Thymus (tissue), 11 donors: Measurements from ENCODE around the gene GAREM2. TPM values are rescaled to one million over a fixed set of nuclear protein-coding genes. Genes with fewer than 3 reads are reported as not detected.
A peak's percentile ranks its signal among the peaks of the same experiment; 100 is the strongest.

ENCODE experiments used
- DNase-seq, 9 donors: peaks; one replicate each; pipeline ENCODE4 v3.0.0-alpha.2; 2013; ENCODE audit warnings: low spot score in 9 of 9, low read depth in 6 of 9, missing footprints in 1 of 9
- H3K27ac ChIP-seq, 2 donors: one replicate each; pipeline ENCODE4 v1.5.1; 2013; ENCODE audit warnings: control low read depth in 1 of 2, low read depth in 1 of 2, low read length in 1 of 2, mild to moderate bottlenecking in 1 of 2, moderate library complexity in 1 of 2
- H3K27me3 ChIP-seq, 2 donors: one replicate each; pipeline ENCODE4 v1.5.1; 2013; ENCODE audit warnings: low read length in 1 of 2; ENCODE audit not compliant: control insufficient read depth in 2 of 2, insufficient read depth in 1 of 2
- H3K36me3 ChIP-seq, 2 donors: one replicate each; pipeline ENCODE4 v1.5.1; 2013; ENCODE audit warnings: low read length in 1 of 2, mild to moderate bottlenecking in 1 of 2, moderate library complexity in 1 of 2; ENCODE audit not compliant: control insufficient read depth in 2 of 2, insufficient read depth in 2 of 2
- H3K4me1 ChIP-seq, 2 donors: one replicate each; pipeline ENCODE4 v1.5.1; 2013; ENCODE audit warnings: low read length in 2 of 2; ENCODE audit not compliant: control insufficient read depth in 2 of 2, insufficient read depth in 2 of 2
- H3K4me3 ChIP-seq, 2 donors: one replicate each; pipeline ENCODE4 v1.5.1; 2013; ENCODE audit warnings: low read length in 2 of 2, control low read depth in 1 of 2, mild to moderate bottlenecking in 1 of 2
- H3K9me3 ChIP-seq, 2 donors: one replicate each; pipeline ENCODE4 v1.5.1; 2013; ENCODE audit warnings: low read length in 1 of 2, mild to moderate bottlenecking in 1 of 2; ENCODE audit not compliant: control insufficient read depth in 2 of 2, insufficient read depth in 1 of 2
- whole genome bisulfite sequencing: extraction: QIAGEN DNeasy Blood & Tissue Kit; methylation state at CpG from one replicate; pipeline ENCODE4 v1.1.7; 2013; 5-methylcytosine and 5-hydroxymethylcytosine counted together
- polyA plus RNA-seq: library from polyadenylated mRNA; stranded (reverse); fragments of 200-250 nt; gene quantifications from one replicate; pipeline ENCODE4 v1.2.3, GENCODE V29; 2013
- total RNA-seq: library from RNA; stranded (reverse); fragments of 120-200 nt; gene quantifications from one replicate; pipeline ENCODE4 v1.2.4, GENCODE V29; 2013
- donor health status: healthy.

Gene GAREM2
- total and polyA plus RNA-seq, 2 donors = 0.59 to 0.71 TPM

DNA sequence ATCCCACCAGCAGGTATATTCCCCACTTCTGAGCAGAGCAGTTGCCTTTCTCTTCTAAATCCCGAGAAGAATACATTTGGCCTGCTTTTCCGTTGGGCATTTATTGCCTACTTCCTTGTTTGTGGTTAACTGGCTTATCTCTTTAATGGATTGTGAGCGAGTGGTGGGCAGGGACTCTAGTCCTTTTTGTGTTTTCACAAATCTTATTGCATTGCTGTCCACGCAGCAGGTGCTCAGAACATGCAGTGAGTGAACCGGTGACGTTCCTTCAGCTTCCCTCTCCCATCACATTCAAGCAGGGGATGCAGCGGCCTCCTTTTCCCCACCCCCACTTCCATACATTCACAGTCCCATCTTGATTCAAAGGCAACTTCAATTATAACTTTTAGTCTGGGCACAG is 28.9 kb upstream of the GAREM2 start:
- H3K4me1 ChIP-seq = no peaks in the 10 kb centered on the region
- no peak overlapping the region for H3K27ac ChIP-seq
- DNase-seq = no peak
- no peak overlapping the region for H3K4me3 ChIP-seq
- 66% methylated on average over 7 of the region's 7 CpGs for WGBS
- peaks cover 0 to 4% of the 10 kb centered on the region in 2 donors for H3K27me3 ChIP-seq
- H3K9me3 ChIP-seq = no peaks in the 10 kb centered on the region
- no peaks in the 10 kb centered on the region for H3K36me3 ChIP-seq

DNA sequence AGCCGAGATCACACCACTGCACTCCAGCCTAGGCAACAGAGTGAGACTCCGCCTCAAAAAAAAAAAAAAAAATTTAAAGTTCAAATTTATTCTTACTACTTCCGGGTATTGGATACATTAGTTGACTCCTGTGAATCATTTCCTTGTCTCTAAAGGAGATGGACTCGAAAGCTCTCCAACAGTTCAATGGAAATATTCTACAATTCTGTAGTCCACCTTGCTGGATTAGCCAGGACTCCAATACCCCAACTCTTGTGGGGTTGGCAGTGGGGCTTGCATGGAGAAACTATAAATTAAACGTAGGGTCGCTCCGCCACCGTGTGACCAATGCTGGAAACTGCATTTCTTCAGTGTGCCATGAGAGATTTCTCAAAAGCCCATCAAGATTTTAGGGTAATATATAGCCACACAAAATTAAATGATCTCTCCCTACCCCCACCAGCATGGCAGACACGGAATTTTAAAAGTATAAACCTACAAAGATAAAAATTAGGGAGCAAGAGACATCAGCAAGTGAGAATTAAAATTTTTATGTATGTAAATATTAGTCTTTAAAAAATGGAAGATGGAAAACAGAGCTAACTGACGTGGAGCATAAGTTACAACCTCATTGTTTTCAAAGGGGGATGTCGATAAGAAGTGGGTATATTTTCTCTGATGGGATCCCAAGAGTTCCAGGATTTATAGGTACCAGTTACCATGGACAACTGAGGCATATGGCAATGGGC is 27.8 kb upstream of the GAREM2 start:
- H3K4me3 ChIP-seq = no peak overlapping the region
- no peaks in the 10 kb centered on the region for H3K9me3 ChIP-seq
- DNase-seq = peak; percentile 19 to 74 (median 45)
- no peak overlapping the region for H3K27ac ChIP-seq
- H3K27me3 ChIP-seq = peaks cover 0 to 8% of the 10 kb centered on the region in 2 donors
- no peaks in the 10 kb centered on the region for H3K36me3 ChIP-seq
- no peaks in the 10 kb centered on the region for H3K4me1 ChIP-seq
- 36% methylated on average over 11 of the region's 11 CpGs for WGBS

DNA sequence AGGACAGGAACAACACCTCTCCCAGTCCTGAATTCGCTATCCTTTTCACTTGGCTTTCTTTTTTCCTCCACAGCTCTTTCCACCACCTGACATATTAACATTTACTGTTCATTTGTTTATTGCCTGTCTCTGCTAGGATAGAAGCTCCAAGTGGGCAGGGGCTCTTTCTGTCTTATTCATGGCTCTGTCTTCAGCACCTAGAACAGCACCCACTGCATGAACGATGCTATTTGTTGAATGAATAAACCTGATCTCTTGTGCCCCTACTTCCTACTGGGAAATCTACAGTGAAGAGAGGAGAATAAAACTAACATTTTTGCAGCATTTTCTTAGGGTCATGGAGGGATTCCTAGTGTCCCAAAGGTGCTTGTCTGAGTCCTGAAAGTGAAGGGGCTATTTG is 24.4 kb upstream of the GAREM2 start:
- no peak overlapping the region for H3K4me3 ChIP-seq
- 54% methylated on average over 2 of the region's 2 CpGs for WGBS
- peaks cover 0 to 11% of the 10 kb centered on the region in 2 donors for H3K27me3 ChIP-seq
- no peaks in the 10 kb centered on the region for H3K4me1 ChIP-seq
- H3K27ac ChIP-seq = no peak overlapping the region
- H3K36me3 ChIP-seq = no peaks in the 10 kb centered on the region
- no peaks in the 10 kb centered on the region for H3K9me3 ChIP-seq
- no peak for DNase-seq

DNA sequence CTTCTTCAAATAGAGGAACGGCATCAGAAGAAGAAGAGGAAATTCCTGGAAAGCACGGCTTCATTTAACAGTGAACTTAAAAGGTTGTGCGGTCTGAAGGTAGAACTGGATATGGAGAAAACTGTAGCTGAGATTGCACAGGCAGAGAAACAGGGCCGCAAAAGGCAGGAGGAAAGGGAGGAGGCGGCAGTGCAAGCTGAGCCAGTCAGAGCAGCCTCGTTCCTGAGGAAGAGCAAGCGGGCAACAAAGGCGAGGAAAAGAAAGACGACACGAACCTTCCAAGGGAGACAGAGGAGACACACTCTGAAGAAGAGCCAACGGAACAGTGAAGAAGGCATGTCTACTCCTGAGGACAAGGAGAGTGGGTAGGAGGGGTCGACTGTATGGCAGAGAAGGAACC is 22.6 kb upstream of the GAREM2 start:
- Histone ChIP-seq H3K27me3 (peaks cover 0 to 11% of the 10 kb centered on the region in 2 donors), H3K36me3 (no peaks in the 10 kb centered on the region), H3K4me1 (no peaks in the 10 kb centered on the region), H3K27ac (no peak overlapping the region), H3K9me3 (no peaks in the 10 kb centered on the region), H3K4me3 (no peak overlapping the region)
- WGBS = 86% methylated on average over 12 of the region's 12 CpGs
- DNase-seq = no peak

DNA sequence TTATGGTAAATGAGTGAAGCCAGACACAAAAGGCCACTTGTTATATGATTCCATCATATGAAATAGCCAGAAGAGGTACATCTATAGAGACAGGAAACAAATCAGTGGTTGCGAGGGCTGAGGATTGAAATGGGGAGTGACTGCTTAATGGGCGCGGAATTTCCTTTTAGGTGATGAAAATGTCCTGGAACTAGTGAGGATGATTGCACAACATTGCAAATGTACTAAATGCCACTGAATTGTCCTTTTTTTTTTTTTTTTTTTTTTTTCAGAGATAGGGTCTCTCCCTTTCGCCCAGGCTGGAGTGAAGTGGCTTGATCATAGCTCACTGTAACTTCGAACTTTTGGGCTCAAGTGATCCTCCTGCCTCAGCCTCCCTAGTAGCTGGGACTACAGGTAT is 15.3 kb upstream of the GAREM2 start:
- no peak for DNase-seq
- Histone ChIP-seq H3K36me3 (no peaks in the 10 kb centered on the region), H3K27me3 (no peaks in the 10 kb centered on the region), H3K27ac (no peak overlapping the region), H3K4me1 (no peaks in the 10 kb centered on the region), H3K9me3 (no peaks in the 10 kb centered on the region), H3K4me3 (no peak overlapping the region)
- WGBS = over 99% methylated on average over 5 of the region's 5 CpGs

DNA sequence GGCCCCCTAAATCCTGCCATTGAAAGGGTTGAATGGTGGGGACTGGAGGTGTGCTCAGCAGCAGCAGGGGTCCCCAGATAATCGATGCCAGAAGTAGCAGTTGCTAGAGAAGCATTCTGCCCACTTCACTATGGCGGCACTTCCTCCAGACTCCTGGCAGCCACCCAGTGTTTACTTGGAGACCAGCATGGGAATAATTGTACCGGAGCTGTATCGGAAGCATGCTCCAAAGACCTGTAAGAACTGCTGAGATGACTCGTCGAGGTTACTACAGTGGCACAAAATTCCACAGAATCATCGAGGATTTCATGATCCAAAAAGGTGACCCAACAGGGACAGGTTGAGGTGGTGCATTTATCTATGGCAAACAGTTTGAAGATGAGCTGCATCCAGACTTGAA is 11.0 kb upstream of the GAREM2 start:
- 98% methylated on average over 7 of the region's 7 CpGs for WGBS
- Histone ChIP-seq H3K36me3 (no peaks in the 10 kb centered on the region), H3K4me1 (no peaks in the 10 kb centered on the region), H3K9me3 (no peaks in the 10 kb centered on the region), H3K4me3 (no peak overlapping the region), H3K27ac (no peak overlapping the region), H3K27me3 (peaks cover 0 to 3% of the 10 kb centered on the region in 2 donors)
- no peak for DNase-seq

DNA sequence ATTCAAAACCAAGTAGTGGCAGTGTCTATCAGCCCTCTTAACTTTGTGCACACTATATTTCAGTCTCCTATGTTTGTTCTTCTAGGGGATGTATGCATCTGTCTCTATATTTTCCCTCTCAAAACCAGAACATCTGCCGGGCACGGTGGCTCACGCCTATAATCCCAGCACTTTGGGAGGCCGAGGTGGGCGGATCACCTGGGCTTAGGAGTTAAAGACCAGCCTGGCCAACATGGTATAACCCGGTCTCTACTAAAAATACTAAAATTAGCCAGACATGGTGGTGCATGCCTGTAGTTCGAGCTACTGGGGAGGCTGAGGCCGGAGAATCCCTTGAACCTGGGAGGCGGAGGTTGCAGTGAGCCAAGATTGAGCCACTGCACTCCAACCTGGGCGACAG is 9.9 kb upstream of the GAREM2 start:
- no peak overlapping the region for H3K27ac ChIP-seq
- no peaks in the 10 kb centered on the region for H3K9me3 ChIP-seq
- H3K36me3 ChIP-seq = no peaks in the 10 kb centered on the region
- no peaks in the 10 kb centered on the region for H3K4me1 ChIP-seq
- DNase-seq = no peak
- WGBS = 97% methylated on average over 10 of the region's 10 CpGs
- H3K4me3 ChIP-seq = no peak overlapping the region
- peaks cover 0 to 3% of the 10 kb centered on the region in 2 donors for H3K27me3 ChIP-seq

DNA sequence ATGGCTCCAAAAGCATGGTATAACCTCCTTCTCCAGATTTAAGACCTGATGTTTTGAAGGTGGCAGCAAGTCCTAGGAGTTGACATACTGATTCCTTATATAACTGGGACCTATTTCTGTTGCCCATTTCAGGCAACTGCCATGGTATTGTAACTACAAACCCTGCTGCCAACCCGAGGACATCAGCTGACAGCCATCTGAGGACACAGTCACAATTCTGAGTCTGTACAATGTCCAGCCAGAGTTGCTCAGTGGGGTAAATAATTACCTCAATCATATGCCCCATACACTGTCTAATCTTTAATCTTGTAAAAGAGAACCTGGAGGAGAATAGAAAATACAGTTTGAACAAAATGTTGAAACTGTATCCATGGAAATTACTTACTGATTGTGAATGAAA is 8.7 kb upstream of the GAREM2 start:
- Histone ChIP-seq H3K36me3 (no peaks in the 10 kb centered on the region), H3K27ac (no peak overlapping the region), H3K4me1 (no peaks in the 10 kb centered on the region), H3K9me3 (no peaks in the 10 kb centered on the region), H3K4me3 (no peak overlapping the region), H3K27me3 (peaks cover 0 to 9% of the 10 kb centered on the region in 2 donors)
- no peak for DNase-seq
- 88% methylated on average over 1 of the region's 1 CpG for WGBS

DNA sequence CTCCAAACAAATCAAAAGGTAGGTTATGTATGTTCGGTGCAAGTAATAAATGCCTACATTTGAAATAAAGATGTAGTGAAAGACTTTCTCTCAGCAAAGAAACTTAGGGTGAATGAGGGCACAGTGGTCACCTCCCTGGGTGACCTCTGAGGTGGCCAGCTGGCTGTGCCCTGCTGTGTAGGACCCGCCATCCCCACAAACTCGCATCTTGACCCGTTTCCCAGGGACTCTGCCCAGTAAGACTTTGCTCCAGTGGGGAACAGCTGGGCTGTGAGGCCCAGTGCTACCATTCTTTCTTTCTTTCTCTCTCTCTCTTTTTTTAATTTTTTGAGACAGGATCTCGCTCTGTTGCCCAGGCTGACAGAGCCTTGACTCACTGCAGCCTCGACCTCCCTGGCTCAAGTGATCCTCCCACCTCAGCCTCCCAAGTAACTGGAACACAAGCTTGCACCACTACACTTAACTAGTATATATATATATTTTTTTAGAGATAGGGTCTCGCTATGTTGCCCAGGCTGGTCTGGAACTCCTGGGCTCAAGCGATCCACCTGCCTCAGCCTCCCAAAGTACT is 8.2 kb upstream of the GAREM2 start:
- Histone ChIP-seq H3K4me1 (no peaks in the 10 kb centered on the region), H3K36me3 (no peaks in the 10 kb centered on the region), H3K9me3 (no peaks in the 10 kb centered on the region), H3K4me3 (no peak overlapping the region), H3K27me3 (peaks cover 0 to 13% of the 10 kb centered on the region in 2 donors), H3K27ac (no peak overlapping the region)
- DNase-seq = no peak
- WGBS = 97% methylated on average over 8 of the region's 8 CpGs
